Stimulated activated CD8-positive, alpha-beta memory T cell treated with anti-CD3 and anti-CD28 coated beads, Interleukin-7, amount 100 ng/mL, for 4 hours (primary cell): ENCODE results near the gene SYT7.

Source experiments
- DNase-seq, 2 donors: peaks; one replicate each; pipeline ENCODE4 v3.0.0-alpha.2; 2020; ENCODE audit warnings: low read depth in 2 of 2

SYT7 gene

GRCh38 chr11:61555051-61555969 is 25.6 kb downstream of the SYT7 start:
- no peak for DNase-seq

- DNase-seq, result peak; percentile 58 to 63
These were observed 26.5 kb downstream of the SYT7 start for GRCh38 chr11:61554172-61554988.

GRCh38 chr11:61553373-61554171 is 27.3 kb downstream of the SYT7 start:
- no peak for DNase-seq

GRCh38 chr11:61552108-61552635 is 28.7 kb downstream of the SYT7 start:
- DNase-seq, result no peak

- no peak for DNase-seq
These were observed 29.2 kb downstream of the SYT7 start for GRCh38 chr11:61551634-61552033.

GRCh38 chr11:61550665-61551227 is 30.1 kb downstream of the SYT7 start:
- DNase-seq, result no peak

- DNase-seq, result no peak
These were observed 31.0 kb downstream of the SYT7 start for GRCh38 chr11:61549662-61550568.

- DNase-seq, result no peak
These were observed 31.7 kb downstream of the SYT7 start for GRCh38 chr11:61549177-61549576.

- DNase-seq, result no peak
These were observed 33.6 kb downstream of the SYT7 start for GRCh38 chr11:61547246-61547645.

GRCh38 chr11:61546663-61547062 is 34.2 kb downstream of the SYT7 start:
- DNase-seq, result no peak

GRCh38 chr11:61545921-61546320 is 35.0 kb downstream of the SYT7 start:
- no peak for DNase-seq

GRCh38 chr11:61545341-61545740 is 35.5 kb downstream of the SYT7 start:
- DNase-seq, result no peak

- DNase-seq, result no peak
These were observed 36.4 kb downstream of the SYT7 start for GRCh38 chr11:61544466-61544865.

GRCh38 chr11:61543606-61544306 is 37.1 kb downstream of the SYT7 start:
- no peak for DNase-seq

- no peak for DNase-seq
These were observed 38.2 kb downstream of the SYT7 start for GRCh38 chr11:61542705-61543104.

GRCh38 chr11:61542024-61542461 is 38.8 kb downstream of the SYT7 start:
- DNase-seq, result no peak

GRCh38 chr11:61541598-61541997 is 39.3 kb downstream of the SYT7 start:
- DNase-seq, result no peak

GRCh38 chr11:61540528-61540927 is 40.3 kb downstream of the SYT7 start:
- no peak for DNase-seq

- DNase-seq, result no peak
These were observed 41.0 kb downstream of the SYT7 start for GRCh38 chr11:61539831-61540357.
